Lower lobe of right lung (tissue), 2 donors: Measurements from ENCODE around the gene HDAC4. TPM values are rescaled to one million over a fixed set of nuclear protein-coding genes. Genes with fewer than 3 reads are reported as not detected.

Experiments used
- ATAC-seq, 2 donors: fragments of 200-7000 bp; cut with Tn5 transposase; one replicate each; pipeline ENCODE4 v1.9.1; 2020 to 2022; ENCODE audit warnings: mild to moderate bottlenecking in 2 of 2, moderate library complexity in 2 of 2
- DNase-seq: peaks from one replicate; pipeline ENCODE4 v3.0.0-alpha.2; 2020
- H3K27ac ChIP-seq: fragments of 200-600 bp; one replicate; pipeline ENCODE4 v1.8.0; 2022
- H3K27me3 ChIP-seq: fragments of 200-600 bp; one replicate; pipeline ENCODE4 v1.8.0; 2022; ENCODE audit warnings: low read depth
- H3K36me3 ChIP-seq: fragments of 200-600 bp; one replicate; pipeline ENCODE4 v1.8.0; 2022; ENCODE audit warnings: mild to moderate bottlenecking
- H3K4me1 ChIP-seq: fragments of 200-600 bp; one replicate; pipeline ENCODE4 v1.8.0; 2022
- H3K4me3 ChIP-seq: fragments of 200-600 bp; one replicate; pipeline ENCODE4 v1.8.0; 2022; ENCODE audit warnings: mild to moderate bottlenecking
- H3K9me3 ChIP-seq: fragments of 200-600 bp; one replicate; pipeline ENCODE4 v1.8.0; 2022
- CTCF ChIP-seq: fragments of 200-600 bp; IDR thresholded peaks from one replicate; pipeline ENCODE4 v1.8.0; 2022; ENCODE audit warnings: antibody characterized with exemption, mild to moderate bottlenecking
- intact Hi-C: fragments of 100-400 bp; cut with DNase I; formaldehyde crosslinking; loops from one replicate; pipeline ENCODE4 v1.11.0; 2022
- total RNA-seq: library from RNA; stranded (reverse); fragmentation: NEBNext Ultra II Directional; extraction: Animal tissue kit (Norgen Biotek cat#: 25700); gene quantifications from one replicate; pipeline ENCODE4 v1.2.1, GENCODE V29; 2021
- donor health status: DM: no; HTN: yes; CAD: no; lungs with severe emphysema.

Gene HDAC4
- total RNA-seq, 1 donor from 2014 or later: 44.9 TPM

GRCh38 chr2:239143858-239144712, 256.7 kb downstream of the HDAC4 start:
- TF ChIP-seq CTCF: peak; percentile 54

GRCh38 chr2:239142806-239143205, 258.0 kb downstream of the HDAC4 start:
- H3K27ac ChIP-seq: no peak overlapping the region
- ATAC-seq (no peak), DNase-seq (peak; percentile 22)
- no peaks in the 10 kb centered on the region for H3K27me3 ChIP-seq
- TF ChIP-seq CTCF: no peak
- H3K4me1 ChIP-seq: no peaks in the 10 kb centered on the region
- intact Hi-C loops: no loop called here
- no peaks in the 10 kb centered on the region for H3K9me3 ChIP-seq
- no peak overlapping the region for H3K4me3 ChIP-seq
- peaks cover 77% of the 10 kb centered on the region for H3K36me3 ChIP-seq

More at GRCh38 chr2:239143858-239144712, 256.7 kb downstream of the HDAC4 start:
- Histone ChIP-seq H3K4me1 (no peaks in the 10 kb centered on the region), H3K4me3 (no peak overlapping the region), H3K9me3 (no peaks in the 10 kb centered on the region), H3K27me3 (no peaks in the 10 kb centered on the region), H3K27ac (no peak overlapping the region), H3K36me3 (peaks cover 77% of the 10 kb centered on the region)
- intact Hi-C loops: no loop called here
- DNase-seq (peak; percentile 50), ATAC-seq (peak; percentile 30 to 57)

- Histone ChIP-seq H3K4me1 (no peaks in the 10 kb centered on the region), H3K27me3 (no peaks in the 10 kb centered on the region), H3K9me3 (no peaks in the 10 kb centered on the region), H3K36me3 (peaks cover 77% of the 10 kb centered on the region), H3K4me3 (no peak overlapping the region), H3K27ac (no peak overlapping the region)
- ATAC-seq: no peak
- intact Hi-C loops: no loop called here
- no peak for TF ChIP-seq CTCF
- DNase-seq: peak; percentile 31
Observed at GRCh38 chr2:239142296-239142695, 258.5 kb downstream of the HDAC4 start.

- no peak for ATAC-seq
- intact Hi-C loops: no loop called here
Observed at GRCh38 chr2:239141021-239141760, 259.6 kb downstream of the HDAC4 start.

More at GRCh38 chr2:239141021-239141760, 259.6 kb downstream of the HDAC4 start:
- Histone ChIP-seq H3K27me3 (no peaks in the 10 kb centered on the region), H3K4me3 (no peak overlapping the region), H3K36me3 (peaks cover 83% of the 10 kb centered on the region), H3K4me1 (no peaks in the 10 kb centered on the region), H3K27ac (no peak overlapping the region), H3K9me3 (no peaks in the 10 kb centered on the region)
- DNase-seq: peak; percentile 25
- no peak for TF ChIP-seq CTCF
